SH-SY5Y (cell line): ENCODE results near the gene NCOA3.

Source experiments
- GATA2 ChIP-seq: IDR thresholded peaks from 2 replicates; pipeline ENCODE4 v1.6.1; 2011; ENCODE audit warnings: mild to moderate bottlenecking, low read depth, low read length
- GATA3 ChIP-seq: IDR thresholded peaks from 2 replicates; pipeline ENCODE4 v1.6.1; 2011; ENCODE audit warnings: low read depth, mild to moderate bottlenecking, low read length, moderate library complexity

GRCh38 chr20:47549671-47550070 lies 48.0 kb downstream of the NCOA3 start:
- TF ChIP-seq GATA2 (no peak), GATA3 (no peak)
